ENCODE data around the gene HOXB7.

- TF ChIP-seq CTCF (IDR thresholded peaks at IDR 0.05) (no peak), MAX (CRISPR knock-in tag; IDR thresholded peaks at IDR 0.05) (no peak), STAT6 (CRISPR knock-in tag; conservative IDR thresholded peaks at IDR 0.05; ENCODE audit: low read depth) (no peak), ATF1 (CRISPR knock-in tag; IDR thresholded peaks at IDR 0.05) (no peak), ZBTB43 (CRISPR knock-in tag; IDR thresholded peaks at IDR 0.05) (no peak), SP1 (CRISPR knock-in tag; conservative IDR thresholded peaks at IDR 0.05) (no peak)
Observed at GRCh38 chr17:48589060-48589830, 21.6 kb downstream of the HOXB7 start.
